HepG2 (cell line): ENCODE measurements around the gene FAM124A. TPM values are rescaled to one million over a fixed set of nuclear protein-coding genes. Genes with fewer than 3 reads are reported as not detected.
A peak's percentile ranks its signal among the peaks of the same experiment; 100 is the strongest.

Experiments
- ATAC-seq: fragments of 200-7000 bp; cut with Tn5 transposase; 3 replicates; pipeline ENCODE4 v1.9.1; 2020; ENCODE audit warnings: mild to moderate bottlenecking, moderate library complexity
- BruUV-seq: library from RNA; stranded (reverse); fragments of 400-500 nt; replicated peaks from 2 replicates; lab custom pipeline; 2021; lab: Mats Ljungman, UMichigan
- CTCF ChIA-PET: fragments of 300-600 bp; formaldehyde crosslinking; extraction: SDS; loops from one replicate; lab custom pipeline; 2021; ENCODE audit warnings: low total read pairs, inconsistent platforms, low intra/inter-chr PET ratio; lab: Yijun Ruan, JAX
- POLR2A ChIA-PET: fragments of 350-600 bp; sonication (Branson Sonifier 250); formaldehyde crosslinking; loops from one replicate; lab custom pipeline; 2020; ENCODE audit warnings: antibody characterized with exemption, inconsistent platforms; lab: Yijun Ruan, JAX
- DNase-seq: peaks from one replicate; pipeline ENCODE4 v3.0.0-alpha.2; 2015; ENCODE audit warnings: low spot score
- FAIRE-seq: peaks from 3 replicates; lab custom pipeline; 2011; peaks lifted over from hg19 to GRCh38; lab: Jason Lieb, UNC
- H2AFZ ChIP-seq: one replicate; pipeline ENCODE4 v1.6.1; 2011; ENCODE audit warnings: low read length, inconsistent platforms
- H3K27ac ChIP-seq: fragments of 300-600 bp; 3 replicates; pipeline ENCODE4 v1.8.0; 2011; ENCODE audit warnings: mixed run types, mild to moderate bottlenecking, mixed read lengths, low read length, inconsistent platforms; ENCODE audit not compliant: insufficient read depth; ENCODE audit errors: extremely low read length
- H3K27me3 ChIP-seq, 2 experiments: fragments of 200-600 bp in 1 of 2; 2 replicates in 1 of 2; 3 replicates in 1 of 2; pipeline versions ENCODE4 v1.6.0 to v1.8.0; 2011; ENCODE audit warnings: low read length in 2 of 2, mild to moderate bottlenecking in 2 of 2, moderate library complexity in 2 of 2, inconsistent platforms in 1 of 2; ENCODE audit not compliant: insufficient read depth in 2 of 2, control insufficient read depth in 1 of 2
- H3K36me3 ChIP-seq, 2 experiments: fragments of 200-600 bp in 1 of 2; replicated peaks in 1 of 2; 2 replicates in 1 of 2; 3 replicates in 1 of 2; pipeline versions ENCODE4 v1.5.1 to v1.8.0; 2011; ENCODE audit warnings: low read length in 2 of 2, inconsistent platforms in 1 of 2; ENCODE audit not compliant: insufficient read depth in 2 of 2, control insufficient read depth in 1 of 2
- H3K4me1 ChIP-seq: 2 replicates; pipeline ENCODE4 v1.5.1; 2012; ENCODE audit warnings: low read length, inconsistent platforms; ENCODE audit not compliant: insufficient read depth
- H3K4me2 ChIP-seq: 2 replicates; pipeline ENCODE4 v1.6.0; 2011; ENCODE audit warnings: low read depth, low read length, inconsistent platforms
- H3K4me3 ChIP-seq, 3 experiments: fragments of 200-600 bp in 1 of 3; sonication (generic), shearing (Covaris generic) in 1 of 3; replicated peaks in 1 of 3; 2 replicates each; pipeline ENCODE4 v1.5.1; 2011 to 2016; ENCODE audit warnings: low read length in 3 of 3, inconsistent platforms in 2 of 3, low read depth in 2 of 3, mild to moderate bottlenecking in 2 of 3, control low read depth in 1 of 3, mixed read lengths in 1 of 3; ENCODE audit not compliant: insufficient read depth in 1 of 3
- H3K79me2 ChIP-seq: one replicate; pipeline ENCODE4 v1.6.1; 2011; ENCODE audit warnings: low read length, inconsistent platforms; ENCODE audit not compliant: insufficient read depth
- H3K9ac ChIP-seq: 2 replicates; pipeline ENCODE4 v1.6.0; 2011; ENCODE audit warnings: mild to moderate bottlenecking, low read depth, low read length, inconsistent platforms; ENCODE audit not compliant: insufficient read depth
- H3K9me3 ChIP-seq: 2 replicates; pipeline ENCODE4 v1.5.1; 2012; ENCODE audit warnings: mild to moderate bottlenecking, low read length
- H4K20me1 ChIP-seq: 2 replicates; pipeline ENCODE4 v1.6.0; 2011; ENCODE audit warnings: inconsistent platforms, mild to moderate bottlenecking, low read length, moderate library complexity; ENCODE audit not compliant: insufficient read depth
- ATF7 ChIP-seq, 2 experiments: fragments of 450-650 bp in 1 of 2; sonication (generic) in 1 of 2; formaldehyde crosslinking in 1 of 2; IDR thresholded peaks; 2 replicates each; pipeline versions ENCODE4 v1.4.0 to v1.6.1; 2016 to 2020; ENCODE audit warnings: antibody characterized with exemption in 1 of 2, mild to moderate bottlenecking in 1 of 2, missing genetic modification reagents in 1 of 2
- CBFB ChIP-seq: sonication (generic); formaldehyde crosslinking; IDR thresholded peaks from 2 replicates; pipeline ENCODE4 v1.4.0; 2020; ENCODE audit warnings: missing genetic modification reagents
- FOXA3 ChIP-seq: IDR thresholded peaks from 2 replicates; pipeline ENCODE4 v1.6.1; 2016; ENCODE audit warnings: missing genetic modification reagents, missing compliant biosample characterization
- HMGXB3 ChIP-seq: sonication (generic); formaldehyde crosslinking; IDR thresholded peaks from 2 replicates; pipeline ENCODE4 v1.4.0; 2020; ENCODE audit warnings: missing genetic modification reagents, borderline replicate concordance
- MAF1 ChIP-seq: sonication (generic); formaldehyde crosslinking; IDR thresholded peaks from 2 replicates; pipeline ENCODE4 v1.5.0; 2020; ENCODE audit warnings: missing genetic modification reagents, borderline replicate concordance
- SALL1 ChIP-seq: sonication (generic); formaldehyde crosslinking; IDR thresholded peaks from 2 replicates; pipeline ENCODE4 v1.8.0; 2022; ENCODE audit warnings: mild to moderate bottlenecking, missing genetic modification reagents
- SAP130 ChIP-seq: IDR thresholded peaks from 2 replicates; pipeline ENCODE4 v1.6.1; 2016; ENCODE audit warnings: low read depth
- TIGD3 ChIP-seq: sonication (generic); formaldehyde crosslinking; IDR thresholded peaks from 2 replicates; pipeline ENCODE4 v1.5.1; 2020; ENCODE audit warnings: mild to moderate bottlenecking, missing genetic modification reagents, borderline replicate concordance
- XRCC5 ChIP-seq: fragments of 200-400 bp; formaldehyde crosslinking; optimal IDR thresholded peaks from 2 replicates; pipeline ENCODE3; 2017; ENCODE audit warnings: mild to moderate bottlenecking, low read length
- ZNF18 ChIP-seq: sonication (generic); formaldehyde crosslinking; IDR thresholded peaks from 2 replicates; pipeline ENCODE4 v1.8.0; 2022; ENCODE audit warnings: mild to moderate bottlenecking, missing genetic modification reagents; ENCODE audit not compliant: insufficient replicate concordance
- ZNF678 ChIP-seq: sonication (generic); formaldehyde crosslinking; IDR thresholded peaks from 2 replicates; pipeline ENCODE4 v1.4.0; 2020; ENCODE audit warnings: mild to moderate bottlenecking, missing genetic modification reagents
- WGBS: methylation state at CpG from one replicate; pipeline ENCODE4 v1.1.6; 2017; ENCODE audit warnings: low lambda C conversion rate; 5-methylcytosine and 5-hydroxymethylcytosine counted together
- in situ Hi-C: cut with HindIII; loops from 2 replicates; pipeline ENCODE4 v1.10.0; 2017; ENCODE audit warnings: low pct_unique_long_range_greater_than_20kb; ENCODE audit not compliant: extremely low pct_ligation_motif_present
- intact Hi-C: fragments of 100-400 bp; cut with micrococcal nuclease; formaldehyde crosslinking; loops from one replicate; pipeline ENCODE4 v1.10.0; 2022; ENCODE audit not compliant: unreplicated experiment
- polyA plus RNA-seq, 8 experiments: library from polyadenylated mRNA; depleted of rRNA in 3 of 8; stranded (reverse) in 7 of 8; unstranded in 1 of 8; fragments of >200 nt; fragmentation: Illumina TruSeq in 4 of 8; extraction: Trizol in 4 of 8; gene quantifications; 2 replicates each; pipeline versions ENCODE4 v1.2.1 to v1.2.3, GENCODE V29; 2011 to 2016; ENCODE audit warnings: low read depth in 4 of 8, missing spikeins in 1 of 8, mixed read lengths in 1 of 8; ENCODE audit not compliant: insufficient read depth in 1 of 8
- total RNA-seq, 5 experiments: library from RNA; depleted of rRNA; stranded (reverse); fragments of >200 nt; fragmentation: Illumina TruSeq; extraction: Trizol; gene quantifications; 2 replicates each; pipeline ENCODE4 v1.2.3, GENCODE V29; 2016; ENCODE audit warnings: low read depth in 1 of 5
- TF ChIP-seq, protein P1 (sequence below): IDR thresholded peaks from 2 replicates; pipeline ENCODE4 v1.6.1; 2012; ENCODE audit warnings: low read depth, low read length, improper control_type of control experiment
- TF ChIP-seq, protein P2 (sequence below): IDR thresholded peaks from 2 replicates; pipeline ENCODE4 v1.6.1; 2016; ENCODE audit warnings: low read depth

The FAM124A gene
- total and polyA plus RNA-seq, 2 of the 13 experiments (the other 11 are each of a cell fraction or from before 2014, with no cell fraction given) = not detected

GRCh38 chr13:51291341-51291740 is 69.1 kb downstream of the FAM124A start:
- H3K9me3 ChIP-seq = no peaks in the 10 kb centered on the region
- no peaks in the 10 kb centered on the region for H3K79me2 ChIP-seq
- FAIRE-seq (peak; percentile 15), DNase-seq (peak; percentile 64), ATAC-seq (peak; percentile 89)
- peaks cover 0 to 23% of the 10 kb centered on the region in 2 experiments; a peak in 2 of 5 replicates for H3K27me3 ChIP-seq
- H3K4me1 ChIP-seq = peaks cover 30% of the 10 kb centered on the region
- no peaks in the 10 kb centered on the region for H4K20me1 ChIP-seq
- H3K4me3 ChIP-seq = no peak overlapping the region
- intact Hi-C loops (no loop called here), in situ Hi-C loops (no loop called here)
- no TSS peak for BruUV-seq
- no peak overlapping the region for H2AFZ ChIP-seq
- CTCF ChIA-PET = no interaction called here
- no peaks in the 10 kb centered on the region for H3K36me3 ChIP-seq
- WGBS = 2% methylated on average over 5 of the region's 5 CpGs
- H3K9ac ChIP-seq = no peak overlapping the region
- H3K27ac ChIP-seq = no peak overlapping the region
- H3K4me2 ChIP-seq = peak overlapping the region; percentile 36; the same call in 1 of the 2 replicates
- POLR2A ChIA-PET = no interaction called here
- TF ChIP-seq MAF1 (CRISPR knock-in tag) (no peak), XRCC5 (no peak), HMGXB3 (CRISPR knock-in tag) (no peak), CBFB (no peak), ATF7 (IDR thresholded peaks at IDR 0.05) (peak; percentile 20; the same call in 1 of the 2 replicates), ATF7 (CRISPR knock-in tag; IDR thresholded peaks at IDR 0.05) (no peak), TIGD3 (CRISPR knock-in tag) (no peak), ZNF18 (CRISPR knock-in tag) (no peak), ZNF678 (CRISPR knock-in tag) (no peak), SALL1 (CRISPR knock-in tag) (0 out of 2 replicates have a peak, but pooled peaks have one; percentile 11), FOXA3 (CRISPR knock-in tag) (peak; percentile 14; the same call in 1 of the 2 replicates), SAP130 (peak; percentile 21; the same call in 1 of the 2 replicates)
- TF ChIP-seq, protein P1, sequence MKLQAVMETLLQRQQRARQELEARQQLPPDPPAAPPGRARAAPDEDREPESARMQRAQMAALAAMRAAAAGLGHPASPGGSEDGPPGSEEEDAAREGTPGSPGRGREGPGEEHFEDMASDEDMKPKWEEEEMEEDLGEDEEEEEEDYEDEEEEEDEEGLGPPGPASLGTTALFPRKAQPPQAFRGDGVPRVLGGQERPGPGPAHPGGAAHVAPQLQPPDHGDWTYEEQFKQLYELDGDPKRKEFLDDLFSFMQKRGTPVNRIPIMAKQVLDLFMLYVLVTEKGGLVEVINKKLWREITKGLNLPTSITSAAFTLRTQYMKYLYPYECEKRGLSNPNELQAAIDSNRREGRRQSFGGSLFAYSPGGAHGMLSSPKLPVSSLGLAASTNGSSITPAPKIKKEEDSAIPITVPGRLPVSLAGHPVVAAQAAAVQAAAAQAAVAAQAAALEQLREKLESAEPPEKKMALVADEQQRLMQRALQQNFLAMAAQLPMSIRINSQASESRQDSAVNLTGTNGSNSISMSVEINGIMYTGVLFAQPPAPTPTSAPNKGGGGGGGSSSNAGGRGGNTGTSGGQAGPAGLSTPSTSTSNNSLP = no peak
- TF ChIP-seq, protein P2, sequence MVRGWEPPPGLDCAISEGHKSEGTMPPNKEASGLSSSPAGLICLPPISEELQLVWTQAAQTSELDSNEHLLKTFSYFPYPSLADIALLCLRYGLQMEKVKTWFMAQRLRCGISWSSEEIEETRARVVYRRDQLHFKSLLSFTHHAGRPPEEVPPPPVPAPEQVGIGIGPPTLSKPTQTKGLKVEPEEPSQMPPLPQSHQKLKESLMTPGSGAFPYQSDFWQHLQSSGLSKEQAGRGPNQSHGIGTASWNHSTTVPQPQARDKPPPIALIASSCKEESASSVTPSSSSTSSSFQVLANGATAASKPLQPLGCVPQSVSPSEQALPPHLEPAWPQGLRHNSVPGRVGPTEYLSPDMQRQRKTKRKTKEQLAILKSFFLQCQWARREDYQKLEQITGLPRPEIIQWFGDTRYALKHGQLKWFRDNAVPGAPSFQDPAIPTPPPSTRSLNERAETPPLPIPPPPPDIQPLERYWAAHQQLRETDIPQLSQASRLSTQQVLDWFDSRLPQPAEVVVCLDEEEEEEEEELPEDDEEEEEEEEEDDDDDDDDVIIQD (CRISPR knock-in tag) = 0 out of 2 replicates have a peak, but pooled peaks have one; percentile 41
